Esophagus squamous epithelium (tissue), 4 donors: ENCODE measurements around the gene IFNL3.

Experiments used
- POLR2A ChIP-seq, 4 donors: fragments of 450-650 bp; IDR thresholded peaks; one replicate each; pipeline ENCODE4 v1.6.1; 2017; ENCODE audit warnings: antibody characterized with exemption in 4 of 4, mild to moderate bottlenecking in 4 of 4, moderate library complexity in 3 of 4
- TF ChIP-seq, protein P1 (sequence below), 6 experiments: fragments of 450-650 bp in 4 of 6; fragments of 200-600 bp in 2 of 6; sonication (generic) in 2 of 6; IDR thresholded peaks; one replicate each; pipeline ENCODE4 v1.5.1; 2016 to 2019; ENCODE audit warnings: antibody characterized with exemption in 6 of 6, mild to moderate bottlenecking in 4 of 6, moderate library complexity in 4 of 6

DNA sequence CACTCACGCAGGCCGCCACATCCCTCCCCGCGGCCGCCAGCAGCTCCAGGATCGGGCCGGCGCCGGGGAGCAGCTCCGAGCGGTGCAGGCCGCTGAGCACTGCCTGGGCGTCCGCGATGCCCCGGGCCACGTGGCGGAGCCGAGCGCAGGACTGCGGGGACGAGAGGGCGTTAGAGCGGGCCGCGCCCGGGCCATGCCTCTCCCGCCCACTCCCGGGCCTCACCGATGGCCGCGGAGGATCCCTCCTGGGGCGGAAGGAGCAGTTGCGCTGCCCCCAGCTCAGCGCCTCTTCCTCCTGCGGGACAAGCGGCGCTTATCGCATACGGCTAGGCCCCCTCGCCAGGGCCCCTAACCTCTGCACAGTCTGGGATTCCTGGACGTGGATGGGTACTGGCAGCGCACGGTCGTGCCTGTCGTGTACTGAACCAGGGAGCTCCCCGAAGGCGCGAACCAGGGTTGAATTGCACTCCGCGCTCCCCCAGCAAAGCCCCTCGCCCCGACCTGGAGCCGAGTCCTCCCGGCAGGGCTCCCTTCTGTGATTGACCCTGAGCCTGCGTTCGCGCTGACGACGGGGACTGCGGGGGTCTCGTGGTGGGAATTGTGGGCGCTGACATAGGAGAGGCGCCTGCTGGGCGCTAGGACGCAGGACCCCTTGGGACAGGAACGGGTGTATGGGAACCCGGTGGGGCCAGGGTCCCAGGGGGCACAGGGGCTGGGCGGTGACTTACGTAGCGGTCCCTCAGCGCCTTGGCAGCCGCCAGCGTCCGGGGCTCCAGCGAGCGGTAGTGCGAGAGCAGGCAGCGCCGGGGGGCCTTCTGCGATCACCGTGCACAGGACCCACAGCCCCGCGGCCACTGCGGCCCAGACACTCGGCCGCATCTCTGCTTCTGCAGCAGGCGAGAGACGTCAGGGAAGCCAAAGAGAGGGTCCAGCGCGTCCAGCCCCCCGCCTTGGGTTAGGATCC is 3.2 kb upstream of the IFNL3 start:
- TF ChIP-seq, protein P1, sequence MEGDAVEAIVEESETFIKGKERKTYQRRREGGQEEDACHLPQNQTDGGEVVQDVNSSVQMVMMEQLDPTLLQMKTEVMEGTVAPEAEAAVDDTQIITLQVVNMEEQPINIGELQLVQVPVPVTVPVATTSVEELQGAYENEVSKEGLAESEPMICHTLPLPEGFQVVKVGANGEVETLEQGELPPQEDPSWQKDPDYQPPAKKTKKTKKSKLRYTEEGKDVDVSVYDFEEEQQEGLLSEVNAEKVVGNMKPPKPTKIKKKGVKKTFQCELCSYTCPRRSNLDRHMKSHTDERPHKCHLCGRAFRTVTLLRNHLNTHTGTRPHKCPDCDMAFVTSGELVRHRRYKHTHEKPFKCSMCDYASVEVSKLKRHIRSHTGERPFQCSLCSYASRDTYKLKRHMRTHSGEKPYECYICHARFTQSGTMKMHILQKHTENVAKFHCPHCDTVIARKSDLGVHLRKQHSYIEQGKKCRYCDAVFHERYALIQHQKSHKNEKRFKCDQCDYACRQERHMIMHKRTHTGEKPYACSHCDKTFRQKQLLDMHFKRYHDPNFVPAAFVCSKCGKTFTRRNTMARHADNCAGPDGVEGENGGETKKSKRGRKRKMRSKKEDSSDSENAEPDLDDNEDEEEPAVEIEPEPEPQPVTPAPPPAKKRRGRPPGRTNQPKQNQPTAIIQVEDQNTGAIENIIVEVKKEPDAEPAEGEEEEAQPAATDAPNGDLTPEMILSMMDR (IDR thresholded peaks at IDR 0.05): no peak
- no peak for TF ChIP-seq POLR2A (IDR thresholded peaks at IDR 0.05)
